ENCODE measurements around the gene ARHGAP11A.

ARHGAP11A gene

GRCh38 chr15:32651229-32651837 is 36.0 kb downstream of the ARHGAP11A start:
- no peak overlapping the region for H3K4me3 ChIP-seq (ENCODE audit: control insufficient read depth, low read depth, low read length)
- TF ChIP-seq, protein P1, sequence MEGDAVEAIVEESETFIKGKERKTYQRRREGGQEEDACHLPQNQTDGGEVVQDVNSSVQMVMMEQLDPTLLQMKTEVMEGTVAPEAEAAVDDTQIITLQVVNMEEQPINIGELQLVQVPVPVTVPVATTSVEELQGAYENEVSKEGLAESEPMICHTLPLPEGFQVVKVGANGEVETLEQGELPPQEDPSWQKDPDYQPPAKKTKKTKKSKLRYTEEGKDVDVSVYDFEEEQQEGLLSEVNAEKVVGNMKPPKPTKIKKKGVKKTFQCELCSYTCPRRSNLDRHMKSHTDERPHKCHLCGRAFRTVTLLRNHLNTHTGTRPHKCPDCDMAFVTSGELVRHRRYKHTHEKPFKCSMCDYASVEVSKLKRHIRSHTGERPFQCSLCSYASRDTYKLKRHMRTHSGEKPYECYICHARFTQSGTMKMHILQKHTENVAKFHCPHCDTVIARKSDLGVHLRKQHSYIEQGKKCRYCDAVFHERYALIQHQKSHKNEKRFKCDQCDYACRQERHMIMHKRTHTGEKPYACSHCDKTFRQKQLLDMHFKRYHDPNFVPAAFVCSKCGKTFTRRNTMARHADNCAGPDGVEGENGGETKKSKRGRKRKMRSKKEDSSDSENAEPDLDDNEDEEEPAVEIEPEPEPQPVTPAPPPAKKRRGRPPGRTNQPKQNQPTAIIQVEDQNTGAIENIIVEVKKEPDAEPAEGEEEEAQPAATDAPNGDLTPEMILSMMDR (IDR thresholded peaks at IDR 0.05; ENCODE audit: control insufficient read depth, insufficient read depth, low read depth, low read length, missing control alignments): peak; percentile 95
- DNase-seq (ENCODE audit: low read depth): peak; percentile 35

DNA sequence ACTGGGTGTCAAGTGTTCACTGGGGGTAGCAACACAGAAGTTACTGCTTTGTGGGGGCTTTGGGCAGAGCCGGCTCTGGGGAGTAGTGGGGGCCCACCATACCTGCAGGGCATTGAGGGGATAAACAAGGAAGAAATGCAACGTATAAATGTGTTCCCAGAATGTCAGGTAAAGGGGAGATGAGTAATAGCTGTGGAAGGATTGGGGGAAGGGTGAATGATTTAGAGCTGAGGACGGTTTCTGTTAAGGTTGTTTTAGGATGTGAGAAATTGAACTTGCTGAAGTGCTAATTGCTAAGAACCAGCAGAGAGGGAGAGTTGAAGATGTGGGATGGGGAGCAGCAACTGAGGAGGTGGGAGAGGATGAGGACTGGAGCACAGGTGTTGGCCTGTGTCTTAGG is 36.9 kb downstream of the ARHGAP11A start:
- H3K4me3 ChIP-seq (ENCODE audit: control insufficient read depth, low read depth, low read length): no peak overlapping the region
- DNase-seq (ENCODE audit: low read depth): no peak
- TF ChIP-seq, protein P1 (IDR thresholded peaks at IDR 0.05; ENCODE audit: control insufficient read depth, insufficient read depth, low read depth, low read length, missing control alignments): no peak

DNA sequence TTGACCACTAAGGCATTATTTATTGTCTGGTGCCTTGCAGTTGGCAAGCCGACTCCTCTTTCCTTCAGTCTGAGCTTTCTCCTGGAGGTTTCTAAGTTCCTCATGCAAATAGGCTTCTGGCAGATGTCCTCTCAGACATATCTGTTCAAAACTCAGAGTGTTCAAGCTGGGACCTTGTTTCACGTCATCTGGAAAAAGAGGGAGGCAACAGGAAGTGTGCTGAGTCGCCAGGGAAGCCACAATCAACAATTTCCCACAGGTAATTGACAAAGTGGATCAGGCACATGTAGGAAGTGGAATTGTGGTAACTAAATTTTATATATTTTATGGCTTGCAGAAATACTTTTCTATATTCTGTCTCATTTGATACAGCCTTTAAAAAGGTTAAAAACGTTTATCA is 40.8 kb downstream of the ARHGAP11A start:
- TF ChIP-seq, protein P1 (IDR thresholded peaks at IDR 0.05; ENCODE audit: control insufficient read depth, insufficient read depth, low read depth, low read length, missing control alignments): no peak
- no peak overlapping the region for H3K4me3 ChIP-seq (ENCODE audit: control insufficient read depth, low read depth, low read length)
- DNase-seq (ENCODE audit: low read depth): no peak

DNA sequence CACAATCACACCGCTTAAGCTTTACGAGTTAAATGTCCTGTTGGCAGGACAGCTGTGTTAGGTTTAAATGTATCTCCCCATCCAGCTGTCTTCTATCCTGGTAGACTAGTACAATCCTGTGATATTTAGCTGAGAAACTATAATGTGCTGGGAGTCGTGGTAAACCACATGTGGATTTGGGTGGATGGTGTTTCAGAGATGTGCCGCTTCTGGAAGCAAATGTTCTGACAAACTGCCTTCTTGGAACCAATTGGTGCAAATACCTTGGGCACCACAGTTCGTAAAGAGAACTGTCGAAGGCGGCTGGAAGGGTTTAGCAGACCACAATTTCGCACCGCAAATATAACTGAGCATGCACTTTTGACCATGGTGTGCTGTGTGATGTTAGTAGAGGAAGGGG is 41.2 kb downstream of the ARHGAP11A start:
- H3K4me3 ChIP-seq (ENCODE audit: control insufficient read depth, low read depth, low read length): no peak overlapping the region
- no peak for DNase-seq (ENCODE audit: low read depth)
- TF ChIP-seq, protein P1 (IDR thresholded peaks at IDR 0.05; ENCODE audit: control insufficient read depth, insufficient read depth, low read depth, low read length, missing control alignments): no peak

DNA sequence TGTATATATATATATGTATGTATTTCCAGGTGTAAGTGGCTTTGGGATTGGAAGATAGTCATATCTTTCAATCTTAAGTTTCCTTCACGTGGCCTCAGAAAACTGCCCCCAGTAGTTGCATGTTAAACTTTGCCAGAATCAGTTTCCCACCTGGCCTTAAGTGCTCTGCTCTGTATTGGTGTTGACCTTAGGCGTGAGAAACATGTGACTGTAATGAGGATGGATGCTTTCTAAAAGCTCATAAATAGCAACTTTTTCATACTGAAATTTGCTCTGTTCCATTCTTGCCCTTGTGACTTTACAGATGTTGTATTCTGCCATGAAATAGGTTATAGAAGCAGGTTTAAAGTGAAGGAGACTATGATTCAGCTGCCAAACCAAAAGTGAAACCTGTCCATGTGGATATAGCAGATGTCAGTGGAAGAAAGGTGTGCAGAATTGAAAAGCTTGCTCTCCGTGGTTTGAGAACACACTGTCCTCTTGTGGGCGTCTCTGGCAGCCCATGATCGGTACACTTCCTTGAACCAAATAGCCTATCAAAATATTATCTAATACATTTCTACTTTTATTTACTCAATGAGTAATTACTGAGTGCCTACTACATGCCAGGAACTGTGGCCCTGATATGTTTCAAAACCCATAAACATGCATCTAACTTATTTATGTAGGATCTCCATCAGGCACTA is 42.0 kb downstream of the ARHGAP11A start:
- TF ChIP-seq, protein P1 (IDR thresholded peaks at IDR 0.05; ENCODE audit: control insufficient read depth, insufficient read depth, low read depth, low read length, missing control alignments): no peak
- H3K4me3 ChIP-seq (ENCODE audit: control insufficient read depth, low read depth, low read length): no peak overlapping the region
- no peak for DNase-seq (ENCODE audit: low read depth)

DNA sequence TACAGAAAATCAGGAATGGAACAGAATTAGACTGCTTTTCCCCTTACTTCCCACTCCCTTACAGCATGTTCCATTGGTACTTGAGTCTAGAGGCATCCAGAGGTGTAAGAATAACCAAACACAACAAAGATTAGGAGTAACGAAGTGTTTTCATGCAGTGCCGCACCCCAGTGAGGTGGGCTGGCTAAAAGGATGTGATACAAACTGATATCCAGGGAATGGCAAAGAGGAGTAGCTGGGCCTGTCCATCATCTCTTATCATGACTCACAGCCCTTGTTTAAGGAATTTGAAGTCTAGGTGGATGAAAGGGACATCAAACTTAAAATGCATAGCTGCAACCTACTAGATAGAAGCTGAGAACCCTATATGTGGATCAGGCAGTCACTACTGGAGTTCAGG is 42.6 kb downstream of the ARHGAP11A start:
- TF ChIP-seq, protein P1 (IDR thresholded peaks at IDR 0.05; ENCODE audit: control insufficient read depth, insufficient read depth, low read depth, low read length, missing control alignments): no peak

More for the DNA sequence above, 42.6 kb downstream of the ARHGAP11A start:
- no peak overlapping the region for H3K4me3 ChIP-seq (ENCODE audit: control insufficient read depth, low read depth, low read length)
- no peak for DNase-seq (ENCODE audit: low read depth)

Measured in AG09309 (cell line).